Calu3 (cell line): ENCODE measurements around the gene RCOR1. TPM values are rescaled to one million over a fixed set of nuclear protein-coding genes. Genes with fewer than 3 reads are reported as not detected.

ENCODE experiments used
- BruUV-seq: library from RNA; stranded (reverse); fragments of 400-500 nt; replicated peaks from 2 replicates; lab custom pipeline; 2021; lab: Mats Ljungman, UMichigan
- CTCF ChIA-PET: fragments of 300-600 bp; sonication (Branson Sonifier 250); formaldehyde crosslinking; loops from one replicate; lab custom pipeline; 2022; ENCODE audit warnings: antibody characterized with exemption; lab: Charles Lee
- DNase-seq: peaks from one replicate; pipeline ENCODE4 v3.0.0; 2022
- H3K27ac Mint-ChIP-seq: one replicate; pipeline ENCODE4 v1.8.0; 2022; ENCODE audit warnings: mixed read lengths; ENCODE audit not compliant: unreplicated experiment
- H3K27me3 Mint-ChIP-seq: one replicate; pipeline ENCODE4 v1.8.0; 2022; ENCODE audit warnings: mixed read lengths; ENCODE audit not compliant: unreplicated experiment
- H3K36me3 Mint-ChIP-seq: one replicate; pipeline ENCODE4 v1.8.0; 2022; ENCODE audit warnings: mild to moderate bottlenecking, moderate library complexity, mixed read lengths; ENCODE audit not compliant: insufficient read depth, unreplicated experiment
- H3K4me1 Mint-ChIP-seq: one replicate; pipeline ENCODE4 v1.8.0; 2022; ENCODE audit warnings: mild to moderate bottlenecking, low read depth, mixed read lengths; ENCODE audit not compliant: unreplicated experiment
- H3K4me3 Mint-ChIP-seq: one replicate; pipeline ENCODE4 v1.8.0; 2022; ENCODE audit warnings: mild to moderate bottlenecking, low read depth, moderate library complexity, mixed read lengths; ENCODE audit not compliant: unreplicated experiment
- H3K9me3 Mint-ChIP-seq: one replicate; pipeline ENCODE4 v1.8.0; 2022; ENCODE audit warnings: low read depth, mixed read lengths; ENCODE audit not compliant: unreplicated experiment
- CTCF ChIP-seq: fragments of 200-600 bp; IDR thresholded peaks from one replicate; pipeline ENCODE4 v1.8.0; 2022; ENCODE audit warnings: antibody characterized with exemption; ENCODE audit not compliant: unreplicated experiment
- intact Hi-C: fragments of 100-400 bp; cut with micrococcal nuclease; formaldehyde crosslinking; loops from one replicate; pipeline ENCODE4 v1.10.0; 2022; ENCODE audit not compliant: unreplicated experiment
- total RNA-seq: library from RNA; stranded (reverse); gene quantifications from 2 replicates; pipeline ENCODE4 v1.2.3, GENCODE V29; 2022

The RCOR1 gene
- total RNA-seq, 1 experiment from 2014 or later, result 28.6 TPM

- intact Hi-C loops, result no loop called here
- Mint-ChIP-seq H3K27me3 (no peaks in the 10 kb centered on the region), H3K4me1 (no peaks in the 10 kb centered on the region), H3K36me3 (peaks cover 12% of the 10 kb centered on the region), H3K9me3 (no peaks in the 10 kb centered on the region), H3K4me3 (no peak overlapping the region), H3K27ac (no peak overlapping the region)
- no peak for DNase-seq
- no TSS peak for BruUV-seq
- CTCF ChIA-PET, result no interaction called here
- no peak for TF ChIP-seq CTCF
Observed at GRCh38 chr14:102752239-102752847, 159.9 kb downstream of the RCOR1 start.

GRCh38 chr14:102754370-102755262 lies 162.2 kb downstream of the RCOR1 start:
- no peak for DNase-seq
- CTCF ChIA-PET, result interaction anchor here (0.6 kb wide), 1 partner anchor 313 kb away, joined by 5 read pairs; no protein-coding TSS in a partner anchor
- no peak overlapping the region for H3K27ac Mint-ChIP-seq
- H3K4me3 Mint-ChIP-seq, result no peak overlapping the region
- H3K36me3 Mint-ChIP-seq, result peaks cover 8% of the 10 kb centered on the region
- H3K4me1 Mint-ChIP-seq, result no peaks in the 10 kb centered on the region
- intact Hi-C loops, result no loop called here
- TF ChIP-seq CTCF, result no peak
- no peaks in the 10 kb centered on the region for H3K9me3 Mint-ChIP-seq
- no TSS peak for BruUV-seq
- no peaks in the 10 kb centered on the region for H3K27me3 Mint-ChIP-seq

- CTCF ChIA-PET, result no interaction called here
- Mint-ChIP-seq H3K36me3 (peaks cover 8% of the 10 kb centered on the region), H3K27me3 (peaks cover 22% of the 10 kb centered on the region), H3K27ac (no peak overlapping the region), H3K4me1 (no peaks in the 10 kb centered on the region), H3K4me3 (no peak overlapping the region), H3K9me3 (no peaks in the 10 kb centered on the region)
- TF ChIP-seq CTCF, result no peak
- BruUV-seq, result no TSS peak
- intact Hi-C loops, result no loop called here
- no peak for DNase-seq
Observed at GRCh38 chr14:102757646-102758045, 165.2 kb downstream of the RCOR1 start.

GRCh38 chr14:102758087-102758486 lies 165.6 kb downstream of the RCOR1 start:
- TF ChIP-seq CTCF, result no peak
- Mint-ChIP-seq H3K9me3 (no peaks in the 10 kb centered on the region), H3K4me1 (no peaks in the 10 kb centered on the region), H3K4me3 (no peak overlapping the region), H3K27ac (no peak overlapping the region), H3K36me3 (peaks cover 8% of the 10 kb centered on the region), H3K27me3 (peaks cover 22% of the 10 kb centered on the region)
- CTCF ChIA-PET, result no interaction called here
- intact Hi-C loops, result no loop called here
- DNase-seq, result no peak
- BruUV-seq, result no TSS peak
